NCI-H2196 treated with DMSO at 0.1 percent for 48 hours (cell line): Measurements from ENCODE around the gene REEP3.

Experiments used
- DNase-seq: peaks from one replicate; lab custom pipeline; 2025; ENCODE audit not compliant: unreplicated experiment; lab: John Stamatoyannopoulos, UW

Gene REEP3

DNA sequence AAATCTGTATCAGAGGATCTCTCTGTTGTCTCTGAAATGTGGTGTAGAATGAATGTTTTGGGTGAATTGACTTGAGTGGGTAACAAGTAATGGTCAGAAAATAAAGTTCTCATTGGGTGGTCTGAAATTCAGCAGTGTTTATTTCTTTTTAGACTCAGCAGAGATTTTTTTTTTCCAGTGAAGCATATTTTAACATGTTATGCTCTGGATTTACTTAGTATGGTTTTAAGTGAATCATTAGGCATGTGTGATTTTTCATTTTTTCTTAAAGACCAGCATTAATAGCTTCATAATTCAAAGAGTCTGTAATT, 63.5 kb downstream of the REEP3 start:
- DNase-seq = no peak

DNA sequence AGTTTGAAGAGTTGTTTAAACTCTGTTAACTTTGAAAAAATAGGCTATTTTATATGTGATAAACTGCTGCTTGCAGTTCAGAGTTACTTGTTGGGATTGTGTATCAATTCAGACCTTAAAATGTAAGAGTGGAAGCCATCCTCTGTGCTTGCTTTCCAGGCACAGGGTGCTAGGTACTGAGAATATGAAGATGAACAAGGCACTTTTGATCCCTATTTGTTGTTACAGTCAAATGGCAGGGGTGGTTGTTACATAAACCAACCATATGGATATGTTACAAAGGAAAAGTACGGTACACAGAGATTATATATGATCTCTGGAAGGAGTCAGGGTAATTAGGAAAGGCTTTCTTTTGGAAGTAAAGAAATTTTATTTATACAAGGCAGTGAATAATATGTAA, 63.8 kb downstream of the REEP3 start:
- no peak for DNase-seq

DNA sequence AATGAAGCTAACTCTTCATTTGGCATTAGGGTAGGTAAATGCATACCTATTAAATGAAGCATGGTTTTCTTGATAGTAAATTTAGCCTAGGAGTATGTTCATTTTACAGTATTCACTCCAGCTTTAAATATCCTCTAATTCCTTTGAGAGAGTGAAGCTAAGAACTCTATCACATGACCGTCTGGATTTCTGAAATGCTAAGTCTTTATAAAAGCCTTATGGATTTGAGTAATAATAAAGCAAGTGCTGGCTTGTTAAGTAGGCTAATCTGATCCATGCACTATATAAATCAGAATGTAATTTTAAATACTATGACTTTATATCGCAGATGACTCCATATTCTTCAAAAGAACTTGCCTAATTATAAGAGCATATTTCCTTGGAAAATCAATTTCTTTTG, 64.8 kb downstream of the REEP3 start:
- no peak for DNase-seq

DNA sequence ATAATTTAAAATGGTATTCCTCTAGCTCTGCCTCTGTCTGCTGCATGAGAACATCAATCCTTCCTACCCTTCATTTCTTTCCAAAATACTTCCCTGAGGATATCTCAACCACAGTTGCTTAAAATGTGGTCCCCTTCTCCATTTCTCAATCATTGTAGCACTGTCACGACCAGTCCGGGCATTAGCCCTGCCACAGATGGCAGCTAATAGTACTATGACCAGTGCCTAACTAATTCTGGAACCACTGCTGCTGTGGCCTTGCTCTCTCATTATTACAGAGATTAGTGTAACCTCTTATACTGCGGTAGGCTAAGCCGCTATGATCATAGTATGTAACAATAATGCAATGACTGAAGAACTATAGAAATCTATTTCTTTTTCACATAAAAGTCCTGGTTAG, 66.0 kb downstream of the REEP3 start:
- DNase-seq = no peak

DNA sequence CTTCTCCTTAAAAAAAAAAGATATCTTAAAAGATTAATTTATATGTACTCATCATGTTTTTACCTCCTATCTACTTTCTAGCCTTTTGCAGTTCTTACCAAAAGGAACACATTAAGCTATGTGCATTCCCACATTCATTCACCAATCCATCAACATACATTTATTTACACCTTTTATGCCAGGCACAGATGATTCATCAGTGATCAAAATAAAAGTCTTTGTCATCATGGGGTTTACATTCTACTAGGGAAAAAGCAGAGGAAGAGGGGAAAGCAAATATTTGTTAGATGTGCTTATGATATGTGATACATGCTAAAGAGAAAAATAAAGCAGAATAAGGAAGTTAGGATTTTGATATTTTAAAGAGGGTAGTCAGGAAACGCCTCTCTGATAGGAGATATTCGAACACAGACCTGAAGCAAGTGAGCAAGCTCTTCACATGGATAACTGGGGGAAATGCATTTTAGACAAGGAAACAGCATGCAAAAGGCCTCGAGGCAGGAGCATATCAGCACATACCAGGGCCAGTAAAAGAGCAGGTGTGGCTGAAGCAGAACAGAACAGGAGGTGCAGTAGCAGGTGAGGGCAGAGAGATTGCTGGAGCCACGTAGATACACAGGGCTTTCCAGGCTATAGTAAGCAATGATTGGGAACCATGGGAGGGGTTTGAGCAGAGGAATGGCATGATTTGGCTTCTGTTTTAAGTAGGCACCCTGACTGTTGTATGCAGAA, 67.4 kb downstream of the REEP3 start:
- peak; percentile 26 for DNase-seq

DNA sequence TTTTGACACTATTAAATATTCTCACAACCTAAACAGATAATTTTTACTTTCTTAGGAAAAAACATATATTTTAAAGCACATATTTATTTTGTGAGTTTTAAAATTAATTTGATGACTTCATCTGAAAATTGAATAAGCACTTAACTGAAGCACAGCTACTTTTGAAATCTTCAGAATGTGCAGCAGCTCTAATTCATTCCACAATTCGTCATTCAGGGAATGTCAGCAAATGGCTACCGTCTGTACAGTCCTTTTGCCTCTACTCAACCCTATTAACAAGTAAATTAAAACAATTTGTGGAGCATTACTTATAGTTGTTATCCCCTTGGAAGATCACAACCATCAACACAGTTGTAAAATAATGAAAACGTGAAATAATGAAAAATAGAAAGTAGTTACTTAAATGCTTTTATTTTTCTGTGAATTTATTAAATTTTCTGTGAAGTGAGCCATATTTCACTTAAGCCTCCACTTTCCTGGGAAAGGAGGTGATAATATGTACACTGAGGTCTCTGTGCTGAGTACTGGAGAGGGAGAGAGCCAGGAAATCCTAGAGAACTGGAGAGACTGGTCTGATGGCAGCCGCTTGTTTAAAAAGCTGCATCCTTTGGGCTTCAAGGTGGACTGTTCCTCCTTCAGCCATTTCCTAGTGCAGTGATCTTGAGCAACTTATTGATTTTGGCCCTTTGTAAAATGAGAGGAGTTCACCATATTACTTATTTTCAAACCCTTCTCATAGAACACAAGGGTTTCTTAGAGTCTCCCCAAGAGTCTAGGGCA, 70.6 kb downstream of the REEP3 start:
- no peak for DNase-seq

DNA sequence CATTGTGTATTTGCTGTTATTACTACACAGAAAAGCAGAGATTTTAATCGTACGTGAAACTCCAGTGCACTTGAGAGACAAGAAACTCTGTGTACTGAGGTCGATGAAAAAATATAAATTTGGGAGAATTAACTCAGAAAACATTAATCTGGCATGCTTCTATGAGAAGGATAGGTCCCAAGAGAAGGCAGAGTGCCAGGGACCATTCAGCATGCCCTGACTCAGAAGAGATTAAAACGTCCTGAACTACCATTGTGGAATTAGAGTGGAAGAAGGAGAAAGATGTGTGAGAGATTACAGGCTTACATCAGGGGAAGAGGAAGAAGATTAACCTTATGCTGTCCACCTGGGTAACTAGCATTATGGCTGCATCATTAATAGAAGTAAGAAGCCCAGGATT, 72.4 kb downstream of the REEP3 start:
- no peak for DNase-seq

DNA sequence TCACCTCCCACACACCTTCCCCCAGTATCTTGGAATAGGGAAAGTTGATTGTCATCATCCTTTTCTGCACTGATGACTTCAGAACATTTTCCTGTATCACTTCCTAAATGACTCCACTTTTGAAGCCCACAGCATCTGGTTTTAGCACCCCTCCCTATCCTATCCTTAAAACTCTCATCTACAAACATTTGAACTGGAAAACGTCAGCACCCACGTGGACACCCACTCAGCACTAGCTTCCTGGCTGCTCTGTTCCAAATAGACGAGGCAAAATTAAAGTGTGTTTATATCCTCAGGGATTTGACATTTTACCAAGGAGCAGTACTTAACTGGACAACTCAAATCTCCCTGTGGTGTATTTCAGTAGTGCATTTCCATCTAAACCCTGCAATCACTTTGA, 73.9 kb downstream of the REEP3 start:
- no peak for DNase-seq

DNA sequence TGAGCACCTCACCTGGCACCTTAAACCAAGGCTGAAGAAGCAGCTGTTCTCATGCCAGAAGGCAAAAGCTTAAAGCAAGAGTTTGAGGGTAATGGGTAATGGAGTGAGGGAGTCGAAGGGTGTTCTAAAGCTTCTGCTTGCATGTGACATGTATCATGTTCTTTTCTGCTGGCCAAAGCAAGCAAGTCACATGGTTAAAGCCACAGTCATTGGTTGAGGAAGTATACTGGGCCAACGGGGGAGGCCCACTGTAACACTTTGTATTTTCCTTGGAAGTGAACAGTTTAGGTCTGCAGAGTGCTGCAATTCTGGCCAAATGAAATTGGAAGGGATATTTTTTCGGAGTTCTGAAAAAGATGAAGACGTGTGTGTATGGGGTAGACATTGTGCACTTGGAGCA, 75.7 kb downstream of the REEP3 start:
- DNase-seq = no peak

DNA sequence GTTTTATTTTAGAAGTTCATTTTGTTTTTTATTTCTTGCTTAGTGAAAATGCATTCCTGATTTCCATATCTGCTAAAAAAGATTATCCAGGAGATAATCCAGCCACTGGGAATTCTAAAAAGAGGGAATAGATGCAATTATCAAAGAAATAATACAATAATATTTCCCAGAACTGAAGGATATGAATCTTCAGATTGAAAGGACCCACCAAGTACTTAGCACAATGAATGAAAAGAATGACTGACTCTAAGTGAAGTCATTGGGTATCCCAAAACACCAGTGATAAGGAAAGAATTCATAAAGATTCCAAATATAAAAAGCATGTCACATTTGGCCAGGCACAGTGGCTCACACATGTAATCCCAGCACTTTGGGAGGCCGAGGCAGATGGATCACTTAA, 79.3 kb downstream of the REEP3 start:
- no peak for DNase-seq

DNA sequence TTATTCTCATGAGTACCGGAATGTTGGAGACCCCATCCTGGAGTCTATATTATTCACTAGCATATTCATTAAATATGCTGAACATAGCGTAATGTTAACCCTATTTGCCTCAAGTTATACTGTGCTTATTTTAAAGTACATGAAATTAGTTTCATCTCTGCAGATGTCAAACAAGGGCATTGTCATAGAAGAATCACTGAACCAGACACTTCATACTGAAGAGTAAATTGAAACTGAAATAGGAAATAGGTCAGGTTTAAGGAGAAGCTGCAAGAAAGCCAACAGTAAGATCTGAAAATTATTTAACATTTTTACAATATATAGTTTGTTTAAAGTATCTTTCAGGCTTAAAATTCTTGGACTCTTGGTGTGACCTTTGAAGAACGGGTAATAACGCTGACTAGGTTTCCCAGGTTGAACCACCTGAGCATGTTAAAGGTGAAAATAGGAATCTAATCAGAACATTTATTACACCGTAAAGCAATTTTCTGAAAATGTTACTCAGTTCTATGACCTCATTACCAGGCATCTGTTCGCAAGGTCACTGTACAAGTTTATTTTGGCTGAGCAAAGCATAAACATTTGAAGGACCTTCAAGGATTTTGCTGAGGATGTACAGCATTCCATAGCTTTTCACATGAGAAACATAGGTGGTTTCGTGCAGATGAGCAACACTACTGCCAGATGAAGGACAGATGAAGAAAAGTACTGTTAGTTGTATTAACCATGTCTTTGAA, 82.7 kb downstream of the REEP3 start:
- DNase-seq = no peak

DNA sequence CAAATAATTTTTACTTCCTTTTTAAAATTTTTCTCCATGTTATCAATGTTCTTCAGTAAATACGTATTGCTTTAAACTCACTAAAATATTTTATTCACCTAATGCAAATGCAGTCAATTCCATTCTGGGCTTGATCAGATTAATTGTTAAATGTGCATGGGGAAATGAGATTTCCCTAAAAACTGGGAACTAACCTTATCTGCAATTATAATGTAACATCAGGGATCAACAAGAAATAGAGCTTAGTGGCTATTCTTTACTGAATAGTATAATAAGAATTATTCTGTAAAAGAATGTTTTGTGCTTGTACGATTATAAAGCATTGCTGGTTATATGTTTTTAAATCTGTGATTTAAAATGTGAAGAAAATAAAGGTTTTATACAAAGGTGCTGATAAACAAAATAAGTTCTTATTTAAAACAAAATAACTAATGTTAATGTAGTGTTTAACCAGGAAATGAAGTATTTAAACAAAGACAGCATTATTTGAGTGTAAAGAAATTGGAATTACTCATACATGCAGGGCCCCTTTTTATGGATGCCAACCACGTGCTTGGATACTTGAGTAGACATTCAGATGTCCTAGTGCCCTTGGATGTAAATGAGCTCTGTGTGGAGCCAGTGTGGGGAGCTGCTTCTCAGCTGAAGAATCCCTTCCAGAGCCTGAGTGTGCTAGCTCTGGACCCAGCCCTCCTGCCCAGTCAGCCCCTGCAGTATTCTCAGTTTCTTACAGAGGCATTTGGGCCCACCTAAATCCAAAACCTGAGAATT, 84.2 kb downstream of the REEP3 start:
- DNase-seq = no peak

DNA sequence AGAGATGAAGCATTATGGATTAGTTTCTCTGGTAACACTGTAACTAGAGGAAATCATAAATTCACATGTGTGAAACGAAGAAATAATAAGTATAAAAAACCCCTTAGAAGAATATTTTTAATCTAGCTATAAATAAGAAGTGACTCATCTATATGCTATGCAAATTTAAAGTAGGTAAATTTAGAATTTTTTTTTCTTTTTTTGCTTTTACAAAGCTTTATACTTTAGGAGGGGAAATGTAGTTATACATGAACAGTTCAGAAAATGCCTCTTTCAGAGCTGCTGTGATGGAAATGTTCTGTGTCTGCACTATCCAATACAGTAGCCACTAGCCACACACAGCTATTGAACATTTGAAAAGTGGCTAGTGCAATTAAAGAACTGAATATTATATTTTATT, 87.3 kb downstream of the REEP3 start:
- no peak for DNase-seq

DNA sequence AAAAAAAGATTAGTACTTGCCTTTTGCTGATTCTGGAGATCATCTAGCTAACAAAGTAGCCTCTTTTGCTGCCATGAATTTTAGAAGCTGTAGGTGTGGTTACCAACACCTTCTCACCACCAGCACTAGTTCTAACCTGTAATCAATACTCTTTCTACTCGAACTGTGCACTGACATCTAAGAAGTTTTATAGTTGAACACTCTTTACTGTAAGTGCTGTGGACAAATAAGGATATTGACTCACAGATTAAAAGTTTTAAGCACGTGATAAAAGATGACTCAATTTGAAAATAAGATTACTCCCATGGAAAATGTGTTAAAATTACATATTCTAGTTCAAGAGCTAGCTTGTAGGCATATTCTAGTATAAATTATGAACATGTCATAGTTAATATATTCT, 89.9 kb downstream of the REEP3 start:
- no peak for DNase-seq

DNA sequence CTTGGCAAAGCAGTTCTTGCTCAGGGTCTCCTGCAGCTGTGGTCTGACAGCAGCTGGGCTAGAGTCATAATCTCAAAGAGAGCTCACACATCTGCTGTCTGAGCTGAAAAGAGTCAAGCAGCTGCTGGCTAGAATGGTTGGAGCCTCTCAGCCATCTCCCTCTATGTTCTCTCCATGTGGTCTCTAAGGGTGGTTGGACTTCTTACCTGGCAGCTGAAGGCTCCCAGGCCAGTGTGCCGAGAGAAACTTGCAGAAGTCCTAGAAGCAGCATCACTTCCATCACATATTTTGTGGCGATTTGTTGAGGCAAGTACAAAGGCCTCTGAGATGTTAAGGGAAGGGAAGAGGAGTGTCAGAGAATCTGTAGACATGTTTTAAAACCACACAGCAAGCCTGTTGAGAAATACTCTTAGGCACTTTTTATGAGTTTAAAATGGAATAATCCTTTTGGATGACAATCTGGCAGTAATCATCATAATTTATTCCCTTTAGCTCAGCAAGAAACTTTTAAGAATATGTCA, 93.2 kb downstream of the REEP3 start:
- DNase-seq = no peak

DNA sequence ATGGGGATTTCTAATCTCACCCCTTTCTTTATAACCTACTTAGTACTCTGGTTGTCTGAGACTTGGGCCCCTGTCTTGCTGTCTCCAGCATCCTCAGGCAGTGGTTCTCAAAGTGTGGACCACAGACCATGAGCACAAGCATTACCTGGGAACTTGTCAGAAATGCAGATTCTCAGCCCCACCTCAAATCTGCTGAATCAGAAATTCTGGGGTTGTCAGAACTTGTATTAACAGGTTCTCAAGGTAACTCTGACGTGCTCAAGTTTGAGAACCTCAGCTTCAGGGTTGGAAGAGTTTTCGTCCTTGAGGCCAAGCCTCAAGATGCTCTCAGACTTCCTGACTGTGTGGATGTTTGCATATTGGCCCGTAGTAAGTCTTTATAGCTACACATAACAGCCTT, 97.4 kb downstream of the REEP3 start:
- no peak for DNase-seq

DNA sequence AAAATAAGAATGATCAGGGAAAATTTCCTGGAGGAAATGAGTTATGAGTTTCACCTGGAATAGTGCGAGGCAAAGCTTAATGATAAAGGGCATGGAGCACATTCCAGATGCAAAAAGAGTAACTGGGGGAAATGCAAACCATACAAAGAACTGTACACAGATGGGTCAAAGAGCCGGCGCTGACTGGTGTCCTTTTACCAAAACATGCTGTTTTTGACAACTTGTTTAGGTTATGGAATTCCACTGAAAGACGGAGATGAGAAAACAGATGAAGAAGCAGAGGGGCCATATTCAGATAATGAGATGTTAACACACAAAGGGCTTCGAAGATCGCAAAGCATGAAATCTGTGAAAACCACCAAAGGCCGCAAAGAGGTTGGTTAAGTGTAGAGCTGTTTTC, 98.2 kb downstream of the REEP3 start:
- DNase-seq = no peak

DNA sequence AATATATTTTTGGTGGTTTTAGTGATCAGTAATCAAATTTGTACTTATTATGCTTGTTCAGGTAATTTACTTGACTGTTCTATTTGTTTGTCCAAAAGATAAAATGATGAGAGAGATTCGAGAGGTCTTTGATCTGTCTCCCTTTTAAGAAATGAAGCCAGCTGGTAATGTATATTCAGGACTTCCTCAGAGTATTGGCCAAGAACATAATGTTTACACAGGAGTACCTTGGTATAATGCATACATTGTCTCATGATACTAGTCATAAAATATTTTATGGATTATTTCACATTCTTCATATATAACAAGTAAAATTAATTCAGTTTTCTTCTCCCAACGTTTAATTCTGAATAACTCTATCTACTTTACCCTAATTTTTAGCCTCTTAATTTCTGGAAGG, 100.9 kb downstream of the REEP3 start:
- no peak for DNase-seq

DNA sequence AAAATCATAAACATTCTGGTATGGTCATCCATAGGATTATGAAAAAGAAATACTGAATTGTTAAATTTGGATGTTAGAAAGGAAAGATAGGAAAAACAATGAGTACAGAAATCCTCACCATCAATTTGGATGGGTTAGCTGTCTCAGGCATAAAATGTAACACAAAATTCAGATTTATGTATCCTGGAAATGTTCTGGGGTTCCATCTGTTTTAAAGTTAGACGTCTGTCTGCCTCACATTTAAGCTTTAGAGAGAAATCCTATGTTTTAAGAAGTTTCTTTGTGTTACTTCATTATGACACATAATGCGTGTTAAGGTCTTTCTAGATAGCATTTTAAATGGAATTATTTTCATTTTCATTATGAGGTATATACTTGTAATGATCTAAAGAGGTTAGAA, 103.5 kb downstream of the REEP3 start:
- no peak for DNase-seq

DNA sequence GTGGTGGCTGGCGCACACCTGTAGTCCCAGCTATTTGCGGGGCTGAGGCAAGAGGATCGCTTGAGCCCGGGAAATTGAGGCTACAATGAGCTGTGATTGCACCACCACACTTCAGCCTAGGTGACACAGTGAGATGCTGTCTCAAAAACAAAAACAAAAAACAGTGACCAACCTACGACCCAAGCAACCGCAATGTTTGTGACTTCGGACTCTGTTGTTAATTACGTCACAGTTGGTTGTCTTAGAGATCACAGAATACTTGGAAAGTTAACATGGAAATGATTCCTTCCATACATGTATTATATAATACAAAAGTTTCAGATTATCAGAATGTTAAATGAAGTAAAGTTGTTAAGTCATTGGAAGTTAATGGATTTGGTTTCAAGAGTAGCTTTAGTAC, 106.2 kb downstream of the REEP3 start:
- no peak for DNase-seq

DNA sequence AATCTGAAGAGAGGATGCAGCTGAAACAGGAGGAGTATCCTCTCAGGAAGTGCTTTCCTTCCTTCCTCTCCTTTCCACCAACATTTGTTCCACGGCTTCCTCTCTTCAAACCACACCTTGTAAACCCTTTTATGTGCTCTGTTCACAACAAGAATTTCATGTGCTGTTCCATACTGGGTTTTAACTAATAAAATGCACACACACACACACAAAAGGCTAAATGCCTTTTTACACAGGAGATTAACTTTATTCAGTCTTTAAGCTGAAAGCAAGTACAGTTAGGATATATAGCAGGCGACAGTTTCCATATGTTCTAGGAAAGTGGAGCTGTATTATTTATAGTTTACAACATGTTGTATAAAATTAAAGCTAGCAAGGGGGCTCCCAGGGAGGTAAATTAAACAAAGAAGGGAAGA, 106.7 kb downstream of the REEP3 start:
- no peak for DNase-seq
